GM10266 (cell line): ENCODE data around the gene ZNF785.

ENCODE experiments used
- DNase-seq: peaks from one replicate; pipeline ENCODE4 v3.0.0; 2012; ENCODE audit errors: extremely low spot score
- CTCF ChIP-seq: IDR thresholded peaks from 2 replicates; pipeline ENCODE4 v1.5.1; 2012; ENCODE audit warnings: mild to moderate bottlenecking, low read depth; ENCODE audit not compliant: control insufficient read depth, insufficient read depth; ENCODE audit errors: missing control alignments

ZNF785 gene

GRCh38 chr16:30534368-30535105 lies 51.0 kb downstream of the ZNF785 start, which contains the start of gene ZNF747:
ZNF747 (minus strand) TSS chr16:30534858; CDS start chr16:30534679, 179 bp downstream.
- peak; percentile 93 for DNase-seq
- no peak for TF ChIP-seq CTCF

GRCh38 chr16:30533748-30534367 lies 51.6 kb downstream of the ZNF785 start:
- no peak for TF ChIP-seq CTCF

GRCh38 chr16:30533146-30533522 lies 52.4 kb downstream of the ZNF785 start:
- TF ChIP-seq CTCF, result no peak
- DNase-seq, result no peak

More at GRCh38 chr16:30533748-30534367, 51.6 kb downstream of the ZNF785 start:
- no peak for DNase-seq

- DNase-seq, result no peak
- no peak for TF ChIP-seq CTCF
These were observed 53.0 kb downstream of the ZNF785 start for GRCh38 chr16:30532285-30533145.
